GM18858 (cell line): ENCODE results near the gene TUBB2A.
"Not testable (repeated sequence)": the region's sequence is repeated elsewhere in the genome, so short reads cannot be mapped to it uniquely, and the experiment has no call there.

Experiments
- ATAC-seq: cut with Tn5 transposase; IDR thresholded peaks from one replicate; pipeline ENCODE4 v1.9.1; 2021; ENCODE audit not compliant: unreplicated experiment

Gene TUBB2A

GRCh38 chr6:3156184-3157130 is 887 bp downstream of the TUBB2A start:
- not testable (repeated sequence) for ATAC-seq

GRCh38 chr6:3155416-3155815 is 1.9 kb downstream of the TUBB2A start:
- ATAC-seq, result not testable (repeated sequence)

GRCh38 chr6:3152689-3153088 is 4.7 kb downstream of the TUBB2A start:
- no peak for ATAC-seq

GRCh38 chr6:3151691-3152090 is 5.7 kb downstream of the TUBB2A start:
- ATAC-seq, result no peak

- ATAC-seq, result no peak
Observed at GRCh38 chr6:3147914-3148757, 9.2 kb downstream of the TUBB2A start.

GRCh38 chr6:3144571-3144970 is 12.8 kb downstream of the TUBB2A start:
- ATAC-seq, result no peak

- ATAC-seq, result no peak
Observed at GRCh38 chr6:3143158-3143557, 14.2 kb downstream of the TUBB2A start.

GRCh38 chr6:3142536-3142935 is 14.8 kb downstream of the TUBB2A start:
- ATAC-seq, result no peak

GRCh38 chr6:3140201-3140600 is 17.1 kb downstream of the TUBB2A start:
- no peak for ATAC-seq

- no peak for ATAC-seq
Observed at GRCh38 chr6:3139090-3139903, 18.0 kb downstream of the TUBB2A start.

GRCh38 chr6:3138341-3138740 is 19.0 kb downstream of the TUBB2A start:
- no peak for ATAC-seq

GRCh38 chr6:3137873-3138272 is 19.5 kb downstream of the TUBB2A start:
- not testable (repeated sequence) for ATAC-seq

GRCh38 chr6:3137057-3137777 is 20.1 kb downstream of the TUBB2A start:
- ATAC-seq, result no peak

GRCh38 chr6:3136292-3137011 is 20.9 kb downstream of the TUBB2A start:
- no peak for ATAC-seq

- ATAC-seq, result no peak
Observed at GRCh38 chr6:3135668-3136291, 21.6 kb downstream of the TUBB2A start.

- ATAC-seq, result no peak
Observed at GRCh38 chr6:3133515-3133914, 23.8 kb downstream of the TUBB2A start.

GRCh38 chr6:3131695-3132094 is 25.6 kb downstream of the TUBB2A start:
- no peak for ATAC-seq

- ATAC-seq, result no peak
Observed at GRCh38 chr6:3128356-3129108, 28.8 kb downstream of the TUBB2A start.
